HepG2 (cell line): ENCODE results near the gene NABP1. TPM values are rescaled to one million over a fixed set of nuclear protein-coding genes. Genes with fewer than 3 reads are reported as not detected.

Experiments
- ETV6 ChIP-seq: sonication (generic); formaldehyde crosslinking; conservative IDR thresholded peaks from 2 replicates; pipeline ENCODE4 v1.4.0; 2020; ENCODE audit warnings: missing genetic modification reagents
- KDM3A ChIP-seq: IDR thresholded peaks from 2 replicates; pipeline ENCODE4 v1.6.1; 2018; ENCODE audit warnings: low read depth, missing compliant biosample characterization
- MTF2 ChIP-seq: sonication (generic); formaldehyde crosslinking; IDR thresholded peaks from 2 replicates; pipeline ENCODE4 v1.5.0; 2020; ENCODE audit warnings: missing genetic modification reagents, borderline replicate concordance
- MXI1 ChIP-seq: IDR thresholded peaks from 3 replicates; pipeline ENCODE4 v1.6.1; 2012; ENCODE audit warnings: low read depth, low read length, inconsistent platforms, borderline replicate concordance
- NCOA5 ChIP-seq: sonication (generic); formaldehyde crosslinking; IDR thresholded peaks from 2 replicates; pipeline ENCODE4 v1.4.0; 2020; ENCODE audit warnings: missing genetic modification reagents
- SMARCC2 ChIP-seq: fragments of 450-650 bp; IDR thresholded peaks from 2 replicates; pipeline ENCODE4 v1.6.1; 2017; ENCODE audit warnings: antibody characterized with exemption, mild to moderate bottlenecking
- SRSF4 ChIP-seq: fragments of 200-400 bp; formaldehyde crosslinking; IDR thresholded peaks from one replicate; pipeline ENCODE4 v1.6.1; 2018; ENCODE audit warnings: mild to moderate bottlenecking, low read depth, low read length, moderate library complexity; ENCODE audit not compliant: poor library complexity, severe bottlenecking
- TAF1 ChIP-seq: sonication (generic); formaldehyde crosslinking; IDR thresholded peaks from 2 replicates; pipeline ENCODE4 v1.4.0; 2020; ENCODE audit warnings: missing genetic modification reagents
- TOE1 ChIP-seq: sonication (generic); formaldehyde crosslinking; IDR thresholded peaks from 2 replicates; pipeline ENCODE4 v1.4.0; 2020; ENCODE audit warnings: mild to moderate bottlenecking, missing genetic modification reagents
- ZNF235 ChIP-seq: sonication (generic); formaldehyde crosslinking; IDR thresholded peaks from 2 replicates; pipeline ENCODE4 v1.8.1; 2023; ENCODE audit warnings: mild to moderate bottlenecking, missing genetic modification reagents, borderline replicate concordance
- ZNF503 ChIP-seq: sonication (generic); formaldehyde crosslinking; IDR thresholded peaks from 2 replicates; pipeline ENCODE4 v1.4.0; 2020; ENCODE audit warnings: missing genetic modification reagents
- ZNF839 ChIP-seq: sonication (generic); formaldehyde crosslinking; IDR thresholded peaks from 2 replicates; pipeline ENCODE4 v1.4.0; 2020; ENCODE audit warnings: missing genetic modification reagents, mild to moderate bottlenecking, borderline replicate concordance
- polyA plus RNA-seq, 8 experiments: library from polyadenylated mRNA; depleted of rRNA in 3 of 8; stranded (reverse) in 7 of 8; unstranded in 1 of 8; fragments of >200 nt; fragmentation: Illumina TruSeq in 4 of 8; extraction: Trizol in 4 of 8; gene quantifications; 2 replicates each; pipeline versions ENCODE4 v1.2.1 to v1.2.3, GENCODE V29; 2011 to 2016; ENCODE audit warnings: low read depth in 4 of 8, missing spikeins in 1 of 8, mixed read lengths in 1 of 8; ENCODE audit not compliant: insufficient read depth in 1 of 8
- total RNA-seq, 5 experiments: library from RNA; depleted of rRNA; stranded (reverse); fragments of >200 nt; fragmentation: Illumina TruSeq; extraction: Trizol; gene quantifications; 2 replicates each; pipeline ENCODE4 v1.2.3, GENCODE V29; 2016; ENCODE audit warnings: low read depth in 1 of 5
- TF ChIP-seq, protein P1 (sequence below): sonication (generic); formaldehyde crosslinking; IDR thresholded peaks from 2 replicates; pipeline ENCODE4 v1.4.0; 2020; ENCODE audit warnings: mild to moderate bottlenecking, missing genetic modification reagents
- TF ChIP-seq, protein P2 (sequence below): sonication (generic); formaldehyde crosslinking; IDR thresholded peaks from 2 replicates; pipeline ENCODE4 v1.4.0; 2020; ENCODE audit warnings: missing genetic modification reagents, borderline replicate concordance

Gene NABP1
- total and polyA plus RNA-seq, 2 of the 13 experiments (the other 11 are each of a cell fraction or from before 2014, with no cell fraction given) = 14.9 to 19.8 TPM

DNA sequence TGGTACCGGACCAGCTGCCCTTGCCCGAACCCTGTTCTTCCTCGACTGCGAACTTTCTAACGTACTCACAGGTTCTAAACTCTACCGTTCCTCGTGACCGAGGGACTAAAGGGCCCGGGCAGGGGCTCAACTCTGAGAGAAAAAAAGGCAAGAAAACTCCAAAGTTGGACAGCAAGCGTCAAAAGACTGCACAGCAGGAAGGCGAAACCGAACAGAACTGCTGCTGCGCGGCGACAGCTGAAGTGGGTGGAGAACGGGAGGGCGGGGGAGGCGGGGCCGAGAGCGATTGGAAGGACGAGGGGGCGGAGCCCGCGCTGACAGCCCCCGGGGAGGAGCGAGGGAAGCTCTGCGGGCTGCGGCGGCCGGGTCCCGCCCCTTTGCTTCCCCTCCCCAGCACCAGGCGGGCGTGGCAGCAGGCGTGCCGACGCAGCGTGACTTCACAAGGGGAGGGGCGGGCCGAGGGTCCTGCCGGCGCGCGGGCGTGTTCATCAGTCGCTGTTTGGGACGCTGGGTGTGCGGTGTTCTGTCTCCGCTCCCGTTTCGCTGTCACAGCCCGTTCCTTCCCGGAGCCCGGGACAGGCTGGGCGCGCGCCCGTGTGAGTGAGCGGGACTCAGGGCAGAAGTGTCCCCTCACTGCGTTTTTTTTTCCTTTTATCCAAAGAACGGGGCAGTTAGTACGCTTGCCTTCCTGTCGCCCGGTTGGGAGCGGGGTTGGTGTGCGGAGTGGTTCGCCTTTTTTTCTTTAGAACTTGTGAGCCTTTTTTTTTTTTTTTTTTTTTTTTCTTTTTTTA is at the start of gene NABP1 (continued):
- TF ChIP-seq, protein P1, sequence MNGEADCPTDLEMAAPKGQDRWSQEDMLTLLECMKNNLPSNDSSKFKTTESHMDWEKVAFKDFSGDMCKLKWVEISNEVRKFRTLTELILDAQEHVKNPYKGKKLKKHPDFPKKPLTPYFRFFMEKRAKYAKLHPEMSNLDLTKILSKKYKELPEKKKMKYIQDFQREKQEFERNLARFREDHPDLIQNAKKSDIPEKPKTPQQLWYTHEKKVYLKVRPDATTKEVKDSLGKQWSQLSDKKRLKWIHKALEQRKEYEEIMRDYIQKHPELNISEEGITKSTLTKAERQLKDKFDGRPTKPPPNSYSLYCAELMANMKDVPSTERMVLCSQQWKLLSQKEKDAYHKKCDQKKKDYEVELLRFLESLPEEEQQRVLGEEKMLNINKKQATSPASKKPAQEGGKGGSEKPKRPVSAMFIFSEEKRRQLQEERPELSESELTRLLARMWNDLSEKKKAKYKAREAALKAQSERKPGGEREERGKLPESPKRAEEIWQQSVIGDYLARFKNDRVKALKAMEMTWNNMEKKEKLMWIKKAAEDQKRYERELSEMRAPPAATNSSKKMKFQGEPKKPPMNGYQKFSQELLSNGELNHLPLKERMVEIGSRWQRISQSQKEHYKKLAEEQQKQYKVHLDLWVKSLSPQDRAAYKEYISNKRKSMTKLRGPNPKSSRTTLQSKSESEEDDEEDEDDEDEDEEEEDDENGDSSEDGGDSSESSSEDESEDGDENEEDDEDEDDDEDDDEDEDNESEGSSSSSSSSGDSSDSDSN (CRISPR knock-in tag) = peak; percentile 99
- TF ChIP-seq MTF2 (CRISPR knock-in tag) (peak; percentile 11; the same call in 1 of the 2 replicates), SRSF4 (no peak), NCOA5 (CRISPR knock-in tag) (0 out of 2 replicates have a peak, but pooled peaks have one; percentile 90), ETV6 (CRISPR knock-in tag) (peak; percentile 14; the same call in 1 of the 2 replicates), TAF1 (CRISPR knock-in tag) (peak; percentile 100), ZNF235 (CRISPR knock-in tag) (0 out of 2 replicates have a peak, but pooled peaks have one; percentile 58), TOE1 (peak; percentile 78; the same call in 1 of the 2 replicates), ZNF503 (CRISPR knock-in tag) (peak; percentile 53; the same call in 1 of the 2 replicates), SMARCC2 (no peak), ZNF839 (CRISPR knock-in tag) (peak; percentile 43; the same call in 1 of the 2 replicates), KDM3A (CRISPR knock-in tag) (peak; percentile 92; the same call in 1 of the 2 replicates), MXI1 (peak; percentile 97; the same call in 2 of the 3 replicates)
- TF ChIP-seq, protein P2, sequence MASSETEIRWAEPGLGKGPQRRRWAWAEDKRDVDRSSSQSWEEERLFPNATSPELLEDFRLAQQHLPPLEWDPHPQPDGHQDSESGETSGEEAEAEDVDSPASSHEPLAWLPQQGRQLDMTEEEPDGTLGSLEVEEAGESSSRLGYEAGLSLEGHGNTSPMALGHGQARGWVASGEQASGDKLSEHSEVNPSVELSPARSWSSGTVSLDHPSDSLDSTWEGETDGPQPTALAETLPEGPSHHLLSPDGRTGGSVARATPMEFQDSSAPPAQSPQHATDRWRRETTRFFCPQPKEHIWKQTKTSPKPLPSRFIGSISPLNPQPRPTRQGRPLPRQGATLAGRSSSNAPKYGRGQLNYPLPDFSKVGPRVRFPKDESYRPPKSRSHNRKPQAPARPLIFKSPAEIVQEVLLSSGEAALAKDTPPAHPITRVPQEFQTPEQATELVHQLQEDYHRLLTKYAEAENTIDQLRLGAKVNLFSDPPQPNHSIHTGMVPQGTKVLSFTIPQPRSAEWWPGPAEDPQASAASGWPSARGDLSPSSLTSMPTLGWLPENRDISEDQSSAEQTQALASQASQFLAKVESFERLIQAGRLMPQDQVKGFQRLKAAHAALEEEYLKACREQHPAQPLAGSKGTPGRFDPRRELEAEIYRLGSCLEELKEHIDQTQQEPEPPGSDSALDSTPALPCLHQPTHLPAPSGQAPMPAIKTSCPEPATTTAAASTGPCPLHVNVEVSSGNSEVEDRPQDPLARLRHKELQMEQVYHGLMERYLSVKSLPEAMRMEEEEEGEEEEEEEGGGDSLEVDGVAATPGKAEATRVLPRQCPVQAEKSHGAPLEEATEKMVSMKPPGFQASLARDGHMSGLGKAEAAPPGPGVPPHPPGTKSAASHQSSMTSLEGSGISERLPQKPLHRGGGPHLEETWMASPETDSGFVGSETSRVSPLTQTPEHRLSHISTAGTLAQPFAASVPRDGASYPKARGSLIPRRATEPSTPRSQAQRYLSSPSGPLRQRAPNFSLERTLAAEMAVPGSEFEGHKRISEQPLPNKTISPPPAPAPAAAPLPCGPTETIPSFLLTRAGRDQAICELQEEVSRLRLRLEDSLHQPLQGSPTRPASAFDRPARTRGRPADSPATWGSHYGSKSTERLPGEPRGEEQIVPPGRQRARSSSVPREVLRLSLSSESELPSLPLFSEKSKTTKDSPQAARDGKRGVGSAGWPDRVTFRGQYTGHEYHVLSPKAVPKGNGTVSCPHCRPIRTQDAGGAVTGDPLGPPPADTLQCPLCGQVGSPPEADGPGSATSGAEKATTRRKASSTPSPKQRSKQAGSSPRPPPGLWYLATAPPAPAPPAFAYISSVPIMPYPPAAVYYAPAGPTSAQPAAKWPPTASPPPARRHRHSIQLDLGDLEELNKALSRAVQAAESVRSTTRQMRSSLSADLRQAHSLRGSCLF (CRISPR knock-in tag) = peak; percentile 93; the same call in 1 of the 2 replicates
